Activated CD4-positive, alpha-beta T cell treated with anti-CD3 and anti-CD28 coated beads, Interleukin-2, amount 50 U/mL, for 1 hour (primary cell): Measurements from ENCODE around the gene WDR54.
"Not testable (repeated sequence)": the region's sequence is repeated elsewhere in the genome, so short reads cannot be mapped to it uniquely, and the experiment has no call there.

Experiments used
- DNase-seq: peaks from one replicate; pipeline ENCODE4 v3.0.0-alpha.2; 2020

The WDR54 gene

GRCh38 chr2:74407682-74408081, 13.8 kb upstream of the WDR54 start:
- DNase-seq = no peak

DNA sequence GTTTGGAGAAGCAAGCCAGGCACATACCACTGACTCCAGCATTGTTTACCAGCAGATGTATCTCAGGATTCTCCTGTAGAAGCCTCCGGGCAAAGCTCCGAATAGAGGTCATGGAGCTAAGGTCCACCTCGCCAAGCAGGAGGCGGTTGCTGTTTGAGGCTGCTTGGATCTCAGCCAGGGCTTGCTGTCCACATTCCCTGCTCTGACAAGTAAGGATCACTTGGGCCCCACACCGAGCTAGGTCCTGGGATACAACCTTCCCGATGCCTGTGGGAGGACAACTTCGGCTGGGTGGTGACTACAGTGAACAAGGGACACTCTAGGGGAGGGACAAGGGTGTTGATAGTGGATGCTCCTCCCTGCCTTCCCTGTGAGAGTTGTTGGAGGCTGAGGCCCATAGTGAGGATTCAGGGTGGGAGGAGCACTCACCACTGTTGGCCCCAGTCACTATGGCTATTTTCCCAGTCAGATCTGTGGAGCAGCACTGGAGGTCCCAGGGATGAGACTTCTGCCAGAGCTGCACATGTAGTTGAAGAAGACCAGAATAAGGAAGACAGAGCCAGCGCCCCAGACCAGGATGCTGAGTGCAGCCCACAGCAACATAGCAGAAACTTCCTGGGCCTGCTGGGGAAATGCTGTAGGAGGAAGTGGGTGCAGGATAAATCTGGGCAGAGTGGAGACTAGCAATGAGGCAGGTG, 8.4 kb upstream of the WDR54 start:
- DNase-seq = no peak

DNA sequence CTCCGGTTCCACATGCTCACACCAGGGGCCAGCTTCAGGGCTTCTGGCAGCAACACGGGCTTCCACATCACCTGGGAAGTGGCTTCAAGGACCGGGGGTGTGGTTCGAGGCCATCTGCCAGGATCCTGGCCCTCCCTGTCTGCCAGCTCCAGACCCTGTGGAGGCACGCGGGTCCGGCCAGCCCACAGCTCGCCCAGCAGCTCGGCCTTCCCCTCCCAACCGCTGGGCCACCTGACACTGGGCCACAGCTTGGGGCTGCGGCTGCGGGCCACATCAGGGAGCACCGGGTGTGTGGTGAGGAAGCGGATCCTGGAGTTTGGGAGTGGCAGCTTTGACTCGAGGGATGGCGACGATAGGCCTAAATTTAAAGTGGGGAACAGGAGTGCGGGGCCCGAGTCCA, 7.1 kb upstream of the WDR54 start:
- DNase-seq = no peak

GRCh38 chr2:74414881-74415761, 6.4 kb upstream of the WDR54 start:
- DNase-seq = no peak

- no peak for DNase-seq
Observed at GRCh38 chr2:74415762-74416395, 5.7 kb upstream of the WDR54 start.

- DNase-seq = no peak
Observed at GRCh38 chr2:74416778-74417177, 4.8 kb upstream of the WDR54 start.

DNA sequence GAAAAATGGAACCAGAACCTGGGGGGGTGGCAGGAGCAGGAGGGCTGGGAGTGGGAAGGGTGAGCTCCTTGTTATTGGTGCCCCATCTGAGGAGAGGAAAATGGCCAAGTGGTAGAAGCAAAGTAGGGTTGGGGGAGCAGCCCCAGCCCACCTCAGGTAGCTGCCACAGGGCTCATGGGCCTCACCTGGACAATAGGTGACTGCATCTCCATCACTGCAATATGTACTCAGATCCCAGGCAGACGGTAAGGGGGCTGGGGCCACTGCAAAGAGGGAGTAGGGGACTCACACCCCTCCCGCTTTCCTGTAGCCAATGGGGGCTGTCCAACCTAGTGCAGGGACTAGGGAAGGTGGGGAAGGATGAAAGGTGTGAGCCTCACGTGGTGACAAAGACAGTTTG, 4.3 kb upstream of the WDR54 start:
- DNase-seq = no peak

DNA sequence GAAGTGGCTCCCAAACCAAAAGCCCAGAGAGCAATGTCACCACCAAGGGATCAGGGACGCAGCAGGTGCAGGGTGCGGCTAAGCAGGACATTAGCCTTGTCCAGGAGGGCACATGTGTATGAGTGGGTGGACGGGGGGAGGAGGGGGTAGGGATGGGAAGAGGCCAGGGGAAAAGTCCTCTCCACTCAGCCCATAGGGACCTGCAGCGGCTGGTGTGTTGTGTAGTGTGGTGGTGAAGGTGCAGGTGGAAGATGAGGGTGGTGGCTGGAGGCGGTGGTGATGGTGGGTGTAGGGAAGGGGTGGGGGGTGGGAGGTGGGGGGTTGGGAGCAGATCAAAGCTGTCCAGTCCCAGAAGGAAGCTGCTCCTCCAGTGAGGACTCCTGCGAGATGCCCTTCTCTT, 3.8 kb upstream of the WDR54 start:
- DNase-seq = no peak

DNA sequence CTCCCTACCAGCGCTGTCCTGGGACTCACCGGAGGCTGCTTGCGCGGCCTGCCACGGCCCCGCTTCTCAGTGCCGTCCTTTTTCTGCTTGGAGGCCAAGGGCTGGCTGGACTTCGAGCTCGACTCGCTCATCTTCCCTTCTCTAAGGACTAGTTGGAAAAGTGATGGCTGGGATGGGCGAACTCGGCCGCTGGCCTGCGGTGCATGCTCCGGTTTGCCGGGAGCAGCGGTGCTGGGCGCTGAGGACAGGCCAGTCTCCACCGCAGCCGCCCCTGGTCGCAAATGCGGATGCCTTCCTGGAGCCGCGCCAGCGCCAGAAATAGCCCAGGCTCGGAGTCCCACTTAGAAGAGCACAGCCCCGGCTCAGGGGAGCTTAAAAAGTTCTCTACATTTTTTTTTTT, 3.2 kb upstream of the WDR54 start:
- DNase-seq = no peak

- DNase-seq = no peak
Observed at GRCh38 chr2:74419345-74419744, 2.2 kb upstream of the WDR54 start.

DNA sequence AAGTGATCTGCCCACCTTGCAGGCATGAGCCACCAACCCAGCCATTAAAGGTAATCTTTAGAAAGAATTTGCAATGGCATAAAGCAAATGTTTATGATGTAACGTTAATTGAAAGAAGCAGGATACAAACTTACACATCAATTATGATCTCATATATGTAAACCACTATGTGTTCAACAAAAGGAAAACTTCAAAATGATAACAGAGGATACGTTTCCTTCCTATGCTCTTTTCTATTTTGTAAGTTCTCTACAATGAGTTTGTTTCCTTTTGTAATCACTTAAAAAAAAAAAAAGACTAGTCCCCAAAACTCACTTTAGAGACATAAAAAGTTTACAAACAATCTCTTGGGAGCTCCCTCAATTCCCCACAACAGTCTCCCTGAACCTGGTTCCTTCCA, 1.5 kb upstream of the WDR54 start:
- no peak for DNase-seq

GRCh38 chr2:74420443-74421103, 957 bp upstream of the WDR54 start:
- DNase-seq = not testable (repeated sequence)

GRCh38 chr2:74423231-74424095, 1.9 kb downstream of the WDR54 start:
- no peak for DNase-seq

GRCh38 chr2:74424139-74424992, 2.8 kb downstream of the WDR54 start:
- no peak for DNase-seq

GRCh38 chr2:74424995-74425406, 3.5 kb downstream of the WDR54 start:
- DNase-seq = no peak

- DNase-seq = no peak
Observed at GRCh38 chr2:74425523-74425922, 4.0 kb downstream of the WDR54 start.

DNA sequence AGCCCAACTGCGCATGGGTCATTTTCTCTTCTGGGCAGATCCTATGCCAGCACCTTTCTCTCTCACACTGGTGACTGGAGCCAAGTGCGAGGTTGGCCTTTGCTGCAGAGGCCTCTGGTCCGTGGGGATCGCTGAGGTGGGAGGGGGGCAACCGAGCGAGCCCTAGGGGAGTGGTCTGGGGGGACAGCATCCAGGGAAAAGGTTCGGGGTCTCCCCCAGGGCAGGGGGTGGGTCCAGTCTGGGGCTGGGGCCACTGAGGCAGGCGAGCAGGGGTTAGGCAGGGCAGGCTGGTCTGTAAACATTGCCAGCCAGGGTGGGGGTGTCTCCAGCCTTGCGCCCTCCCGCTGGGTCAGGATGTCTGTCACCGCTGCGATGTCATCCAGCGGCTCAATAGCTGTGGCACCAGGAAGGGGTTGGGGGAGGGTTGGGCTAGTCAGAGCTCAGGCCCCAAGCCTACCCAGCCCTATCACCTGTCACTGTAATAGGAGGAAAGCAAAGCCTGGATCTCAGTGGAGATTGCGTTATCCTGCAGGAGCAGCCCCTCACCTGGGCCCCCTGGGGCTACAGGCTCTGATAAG, 4.7 kb downstream of the WDR54 start:
- DNase-seq = no peak

GRCh38 chr2:74427551-74427950, 6.0 kb downstream of the WDR54 start:
- DNase-seq = no peak

DNA sequence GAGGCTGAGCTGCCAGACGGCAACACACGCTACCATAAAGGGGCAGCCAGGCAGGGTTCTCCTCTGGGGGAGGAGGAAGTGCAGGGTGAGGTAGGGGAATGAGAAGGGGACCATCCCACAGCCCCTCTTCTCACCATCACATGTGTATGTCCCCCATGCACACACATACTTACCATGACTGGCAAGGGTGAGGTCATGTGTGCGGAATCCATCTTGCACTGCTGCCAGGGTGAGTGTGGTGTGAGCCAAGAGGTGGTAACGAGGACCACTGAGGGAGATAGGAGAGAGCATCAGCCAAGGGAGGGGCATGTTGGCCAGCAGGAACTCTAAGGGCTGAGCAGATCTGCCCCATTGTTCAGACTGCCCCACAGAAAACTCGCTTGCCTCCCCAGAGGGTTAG, 7.1 kb downstream of the WDR54 start:
- no peak for DNase-seq

DNA sequence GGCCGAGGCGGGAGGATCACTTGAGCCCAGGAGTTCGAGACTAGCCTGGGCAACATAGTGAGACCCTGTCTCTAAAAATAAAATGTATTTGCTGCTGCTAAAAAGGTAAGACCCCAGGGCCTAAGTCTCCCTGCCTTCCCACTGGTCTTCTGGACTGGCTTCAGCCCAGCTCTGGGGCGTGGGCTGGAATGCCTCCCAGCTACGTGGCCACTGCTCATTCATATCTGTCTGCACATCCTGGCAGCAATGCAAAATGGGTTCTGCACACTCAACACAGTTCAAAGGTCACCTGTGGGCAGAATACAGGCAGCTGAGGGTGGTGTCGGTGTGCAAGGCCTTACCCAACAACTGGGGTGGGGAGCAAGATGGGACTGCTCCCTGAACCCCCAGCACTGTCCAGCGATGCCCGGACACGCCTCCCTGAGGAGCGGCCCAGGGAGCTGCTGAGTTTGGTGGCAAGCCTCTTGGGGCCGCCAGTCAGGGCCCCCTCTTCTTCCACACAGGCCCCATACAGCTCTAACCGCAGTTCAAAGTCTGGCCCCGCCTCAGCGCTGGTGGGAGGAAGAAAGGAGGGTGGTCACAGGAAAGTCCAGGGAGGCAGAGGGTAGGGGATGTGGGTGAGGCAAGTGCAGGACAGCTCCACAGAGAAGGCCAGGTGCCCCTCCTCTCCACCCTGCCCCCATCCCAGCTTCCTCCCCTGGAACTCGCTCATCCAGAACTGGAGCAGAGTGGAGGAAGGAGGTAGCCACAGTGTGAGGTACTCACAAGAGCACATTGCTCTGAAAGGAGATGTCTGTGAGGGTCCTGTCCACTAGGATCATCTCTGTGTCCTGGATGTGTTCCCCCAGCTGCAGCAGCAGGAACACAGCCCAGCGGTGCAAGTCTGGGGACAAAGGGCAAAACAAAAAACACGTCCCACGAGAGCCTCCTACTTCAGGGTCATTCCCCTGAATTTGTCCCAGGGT, 8.2 kb downstream of the WDR54 start:
- DNase-seq = no peak
